Astrocyte (in vitro differentiated cells and primary cell): Measurements from ENCODE around the gene SCTR. TPM values are rescaled to one million over a fixed set of nuclear protein-coding genes. Genes with fewer than 3 reads are reported as not detected.

Experiments
- DNase-seq: peaks from one replicate; pipeline ENCODE4 v3.0.0-alpha.2; 2010; ENCODE audit warnings: low read depth
- FAIRE-seq: peaks from 2 replicates; lab custom pipeline; 2011; peaks lifted over from hg19 to GRCh38; lab: Jason Lieb, UNC
- H2AFZ ChIP-seq: 2 replicates; pipeline ENCODE4 v1.6.0; 2012; ENCODE audit warnings: low read depth, low read length, inconsistent platforms
- H3K27ac ChIP-seq: 2 replicates; pipeline ENCODE4 v1.5.1; 2011; ENCODE audit warnings: low read depth, low read length, inconsistent platforms
- H3K27me3 ChIP-seq: 2 replicates; pipeline ENCODE4 v1.6.0; 2011; ENCODE audit warnings: low read length, inconsistent platforms; ENCODE audit not compliant: insufficient read depth
- H3K36me3 ChIP-seq: 2 replicates; pipeline ENCODE4 v1.5.1; 2011; ENCODE audit warnings: low read length, inconsistent platforms; ENCODE audit not compliant: insufficient read depth
- H3K4me1 ChIP-seq: 2 replicates; pipeline ENCODE4 v1.5.1; 2011; ENCODE audit warnings: low read length, inconsistent platforms; ENCODE audit not compliant: insufficient read depth
- H3K4me2 ChIP-seq: 2 replicates; pipeline ENCODE4 v1.6.0; 2012; ENCODE audit warnings: low read length, inconsistent platforms
- H3K4me3 ChIP-seq: 2 replicates; pipeline ENCODE4 v1.5.1; 2011; ENCODE audit warnings: low read depth, mild to moderate bottlenecking, low read length, inconsistent platforms; ENCODE audit not compliant: insufficient read depth
- H3K79me2 ChIP-seq: 2 replicates; pipeline ENCODE4 v1.6.0; 2012; ENCODE audit warnings: mild to moderate bottlenecking, low read length, inconsistent platforms; ENCODE audit not compliant: insufficient read depth
- H3K9ac ChIP-seq: 2 replicates; pipeline ENCODE4 v1.6.0; 2012; ENCODE audit warnings: mild to moderate bottlenecking, low read length, inconsistent platforms
- H3K9me3 ChIP-seq: 2 replicates; pipeline ENCODE4 v1.5.1; 2012; ENCODE audit warnings: low read depth, mild to moderate bottlenecking, low read length, inconsistent platforms; ENCODE audit not compliant: insufficient read depth
- H4K20me1 ChIP-seq: 2 replicates; pipeline ENCODE4 v1.6.0; 2012; ENCODE audit warnings: low read length, inconsistent platforms; ENCODE audit not compliant: insufficient read depth
- H3K27ac Mint-ChIP-seq: one replicate; pipeline ENCODE4 v1.8.0; 2021; ENCODE audit warnings: mild to moderate bottlenecking, mixed read lengths; ENCODE audit not compliant: unreplicated experiment
- H3K27me3 Mint-ChIP-seq: one replicate; pipeline ENCODE4 v1.8.0; 2021; ENCODE audit warnings: low read depth, mixed read lengths; ENCODE audit not compliant: unreplicated experiment
- H3K36me3 Mint-ChIP-seq: one replicate; pipeline ENCODE4 v1.8.0; 2021; ENCODE audit warnings: low read depth, mixed read lengths; ENCODE audit not compliant: unreplicated experiment
- H3K4me1 Mint-ChIP-seq: one replicate; pipeline ENCODE4 v1.8.0; 2021; ENCODE audit warnings: low read depth, mixed read lengths; ENCODE audit not compliant: unreplicated experiment
- H3K4me3 Mint-ChIP-seq: one replicate; pipeline ENCODE4 v1.8.0; 2021; ENCODE audit warnings: mild to moderate bottlenecking, moderate library complexity, mixed read lengths; ENCODE audit not compliant: unreplicated experiment
- H3K9me3 Mint-ChIP-seq: one replicate; pipeline ENCODE4 v1.8.0; 2021; ENCODE audit warnings: mild to moderate bottlenecking, mixed read lengths; ENCODE audit not compliant: unreplicated experiment
- EZH2 ChIP-seq: IDR thresholded peaks from 2 replicates; pipeline ENCODE4 v1.6.1; 2012; ENCODE audit warnings: mild to moderate bottlenecking, low read length, inconsistent platforms; ENCODE audit not compliant: insufficient read depth
- total RNA-seq: library from RNA; stranded (reverse); gene quantifications from 2 replicates; pipeline ENCODE4 v1.2.1, GENCODE V29; 2021
- TF ChIP-seq, protein P1 (sequence below): IDR thresholded peaks from 2 replicates; pipeline ENCODE4 v1.5.1; 2011; ENCODE audit warnings: low read depth, mild to moderate bottlenecking, inconsistent platforms, low read length, moderate library complexity; ENCODE audit not compliant: insufficient read depth

SCTR gene
- total RNA-seq, 1 donor from 2014 or later: not detected

DNA sequence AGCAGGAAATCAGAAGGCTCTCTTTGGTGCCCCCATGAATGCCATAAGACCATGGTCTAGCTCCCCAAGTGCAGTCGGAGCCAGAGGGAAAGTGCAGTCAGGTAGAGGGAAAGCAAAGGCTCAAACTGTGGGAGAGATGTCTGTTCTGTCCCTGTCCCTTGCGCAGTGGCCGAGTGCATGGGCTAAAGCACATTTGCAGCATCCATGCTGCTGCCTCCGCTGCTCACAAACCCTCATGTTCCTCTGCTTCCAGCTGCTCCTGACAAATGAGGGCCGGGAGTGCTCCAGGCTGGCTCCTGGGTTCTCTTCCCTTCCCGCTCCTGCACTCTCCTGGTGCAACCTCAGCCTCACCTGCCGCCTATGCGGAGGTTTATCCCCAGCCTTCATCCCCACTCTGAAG, 34.2 kb downstream of the SCTR start:
- no peaks in the 10 kb centered on the region for H4K20me1 ChIP-seq
- no peaks in the 10 kb centered on the region for H3K9me3 ChIP-seq
- H3K79me2 ChIP-seq: no peaks in the 10 kb centered on the region
- Mint-ChIP-seq H3K27me3 (peaks cover 4% of the 10 kb centered on the region), H3K36me3 (no peaks in the 10 kb centered on the region), H3K9me3 (peaks cover 3% of the 10 kb centered on the region), H3K4me3 (no peak overlapping the region), H3K4me1 (peaks cover 51% of the 10 kb centered on the region), H3K27ac (no peak overlapping the region)
- H3K36me3 ChIP-seq: no peaks in the 10 kb centered on the region
- H3K4me2 ChIP-seq: no peak overlapping the region
- H3K9ac ChIP-seq: no peak overlapping the region
- peaks cover 6% of the 10 kb centered on the region for H3K4me1 ChIP-seq
- H3K4me3 ChIP-seq: no peak overlapping the region
- no peak overlapping the region for H2AFZ ChIP-seq
- TF ChIP-seq EZH2: no peak
- TF ChIP-seq, protein P1, sequence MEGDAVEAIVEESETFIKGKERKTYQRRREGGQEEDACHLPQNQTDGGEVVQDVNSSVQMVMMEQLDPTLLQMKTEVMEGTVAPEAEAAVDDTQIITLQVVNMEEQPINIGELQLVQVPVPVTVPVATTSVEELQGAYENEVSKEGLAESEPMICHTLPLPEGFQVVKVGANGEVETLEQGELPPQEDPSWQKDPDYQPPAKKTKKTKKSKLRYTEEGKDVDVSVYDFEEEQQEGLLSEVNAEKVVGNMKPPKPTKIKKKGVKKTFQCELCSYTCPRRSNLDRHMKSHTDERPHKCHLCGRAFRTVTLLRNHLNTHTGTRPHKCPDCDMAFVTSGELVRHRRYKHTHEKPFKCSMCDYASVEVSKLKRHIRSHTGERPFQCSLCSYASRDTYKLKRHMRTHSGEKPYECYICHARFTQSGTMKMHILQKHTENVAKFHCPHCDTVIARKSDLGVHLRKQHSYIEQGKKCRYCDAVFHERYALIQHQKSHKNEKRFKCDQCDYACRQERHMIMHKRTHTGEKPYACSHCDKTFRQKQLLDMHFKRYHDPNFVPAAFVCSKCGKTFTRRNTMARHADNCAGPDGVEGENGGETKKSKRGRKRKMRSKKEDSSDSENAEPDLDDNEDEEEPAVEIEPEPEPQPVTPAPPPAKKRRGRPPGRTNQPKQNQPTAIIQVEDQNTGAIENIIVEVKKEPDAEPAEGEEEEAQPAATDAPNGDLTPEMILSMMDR: no peak
- DNase-seq (no peak), FAIRE-seq (no peak)
- no peak overlapping the region for H3K27ac ChIP-seq
- H3K27me3 ChIP-seq: no peaks in the 10 kb centered on the region

DNA sequence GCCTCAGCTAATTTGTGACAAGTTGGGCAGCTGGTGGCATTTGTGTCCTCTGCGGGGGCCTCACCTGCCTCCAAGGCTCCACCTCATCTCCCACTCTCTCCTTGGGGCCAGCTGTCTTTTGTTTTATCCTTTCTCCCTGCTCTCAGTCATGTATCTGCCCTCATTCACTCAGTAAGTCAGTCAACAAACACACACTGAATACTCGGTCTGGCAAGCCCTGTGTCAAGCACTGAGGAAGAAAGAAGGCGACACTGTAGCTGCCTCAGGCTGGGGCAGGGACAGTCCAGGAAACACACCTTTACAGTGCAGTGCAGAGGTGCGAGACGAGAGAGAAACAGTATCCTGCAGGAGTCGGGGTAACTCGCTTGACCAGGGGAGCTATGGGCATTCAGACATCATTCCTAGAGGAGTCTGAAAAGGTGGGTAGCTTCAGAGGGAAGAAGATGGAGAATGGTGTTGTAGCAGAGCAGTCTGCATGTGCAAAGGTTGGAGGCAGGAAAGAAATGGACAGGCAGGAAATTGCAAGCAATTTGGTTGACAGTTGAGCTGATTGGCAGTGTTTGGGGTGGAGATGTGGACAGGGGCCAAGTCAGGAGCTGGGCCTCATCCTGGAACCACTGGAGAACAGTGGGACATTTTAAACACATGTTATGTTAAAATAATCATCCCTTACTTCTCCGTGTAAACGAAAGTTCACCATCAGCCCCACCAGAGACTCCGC, 34.9 kb downstream of the SCTR start:
- Histone ChIP-seq H3K4me3 (no peak overlapping the region), H3K36me3 (no peaks in the 10 kb centered on the region), H4K20me1 (no peaks in the 10 kb centered on the region), H3K4me2 (no peak overlapping the region), H3K9ac (no peak overlapping the region), H3K27me3 (no peaks in the 10 kb centered on the region), H3K79me2 (no peaks in the 10 kb centered on the region), H3K9me3 (no peaks in the 10 kb centered on the region), H2AFZ (no peak overlapping the region), H3K27ac (no peak overlapping the region), H3K4me1 (peaks cover 6% of the 10 kb centered on the region)
- no peak overlapping the region for H3K27ac Mint-ChIP-seq
- DNase-seq: no peak
- no peaks in the 10 kb centered on the region for H3K36me3 Mint-ChIP-seq
- no peak for FAIRE-seq
- no peak overlapping the region for H3K4me3 Mint-ChIP-seq
- TF ChIP-seq, protein P1: no peak
- no peak for TF ChIP-seq EZH2
- H3K9me3 Mint-ChIP-seq: no peaks in the 10 kb centered on the region
- peaks cover 57% of the 10 kb centered on the region for H3K4me1 Mint-ChIP-seq
- H3K27me3 Mint-ChIP-seq: no peaks in the 10 kb centered on the region
